Lower lobe of right lung (tissue), 2 donors: Measurements from ENCODE around the gene VPS37D. TPM values are rescaled to one million over a fixed set of nuclear protein-coding genes. Genes with fewer than 3 reads are reported as not detected.

ENCODE experiments used
- ATAC-seq, 2 donors: fragments of 200-7000 bp; cut with Tn5 transposase; one replicate each; pipeline ENCODE4 v1.9.1; 2020 to 2022; ENCODE audit warnings: mild to moderate bottlenecking in 2 of 2, moderate library complexity in 2 of 2
- DNase-seq: peaks from one replicate; pipeline ENCODE4 v3.0.0-alpha.2; 2020
- H3K27ac ChIP-seq: fragments of 200-600 bp; one replicate; pipeline ENCODE4 v1.8.0; 2022
- H3K27me3 ChIP-seq: fragments of 200-600 bp; one replicate; pipeline ENCODE4 v1.8.0; 2022; ENCODE audit warnings: low read depth
- H3K36me3 ChIP-seq: fragments of 200-600 bp; one replicate; pipeline ENCODE4 v1.8.0; 2022; ENCODE audit warnings: mild to moderate bottlenecking
- H3K4me1 ChIP-seq: fragments of 200-600 bp; one replicate; pipeline ENCODE4 v1.8.0; 2022
- H3K4me3 ChIP-seq: fragments of 200-600 bp; one replicate; pipeline ENCODE4 v1.8.0; 2022; ENCODE audit warnings: mild to moderate bottlenecking
- H3K9me3 ChIP-seq: fragments of 200-600 bp; one replicate; pipeline ENCODE4 v1.8.0; 2022
- CTCF ChIP-seq: fragments of 200-600 bp; IDR thresholded peaks from one replicate; pipeline ENCODE4 v1.8.0; 2022; ENCODE audit warnings: antibody characterized with exemption, mild to moderate bottlenecking
- intact Hi-C: fragments of 100-400 bp; cut with DNase I; formaldehyde crosslinking; loops from one replicate; pipeline ENCODE4 v1.11.0; 2022
- total RNA-seq: library from RNA; stranded (reverse); fragmentation: NEBNext Ultra II Directional; extraction: Animal tissue kit (Norgen Biotek cat#: 25700); gene quantifications from one replicate; pipeline ENCODE4 v1.2.1, GENCODE V29; 2021
- donor health status: DM: no; HTN: yes; CAD: no; lungs with severe emphysema.

Gene VPS37D
- total RNA-seq, 1 donor from 2014 or later: 1.3 TPM

GRCh38 chr7:73715648-73716317 is 48.2 kb downstream of the VPS37D start:
- H3K4me3 ChIP-seq: no peak overlapping the region
- ATAC-seq: no peak

GRCh38 chr7:73716318-73716890 is 48.8 kb downstream of the VPS37D start:
- DNase-seq: no peak
- intact Hi-C loops: no loop called here

More at GRCh38 chr7:73715648-73716317, 48.2 kb downstream of the VPS37D start:
- no peaks in the 10 kb centered on the region for H3K27me3 ChIP-seq
- no peak for TF ChIP-seq CTCF
- no peaks in the 10 kb centered on the region for H3K36me3 ChIP-seq
- no peaks in the 10 kb centered on the region for H3K9me3 ChIP-seq
- no peak overlapping the region for H3K27ac ChIP-seq
- intact Hi-C loops: no loop called here
- H3K4me1 ChIP-seq: peaks cover 23% of the 10 kb centered on the region
- DNase-seq: no peak

GRCh38 chr7:73717025-73717807 is 49.6 kb downstream of the VPS37D start:
- no peak for TF ChIP-seq CTCF
- Histone ChIP-seq H3K4me1 (peaks cover 23% of the 10 kb centered on the region), H3K4me3 (no peak overlapping the region), H3K27me3 (no peaks in the 10 kb centered on the region), H3K9me3 (no peaks in the 10 kb centered on the region), H3K27ac (no peak overlapping the region), H3K36me3 (no peaks in the 10 kb centered on the region)
- ATAC-seq (no peak), DNase-seq (no peak)
- intact Hi-C loops: no loop called here

More at GRCh38 chr7:73716318-73716890, 48.8 kb downstream of the VPS37D start:
- no peaks in the 10 kb centered on the region for H3K36me3 ChIP-seq
- no peaks in the 10 kb centered on the region for H3K27me3 ChIP-seq
- no peak overlapping the region for H3K27ac ChIP-seq
- no peak overlapping the region for H3K4me3 ChIP-seq
- no peaks in the 10 kb centered on the region for H3K9me3 ChIP-seq
- peaks cover 23% of the 10 kb centered on the region for H3K4me1 ChIP-seq
- no peak for TF ChIP-seq CTCF
- ATAC-seq: no peak

GRCh38 chr7:73717991-73718405 is 50.4 kb downstream of the VPS37D start:
- ATAC-seq (peak in 1 of 2 donors; percentile 12), DNase-seq (no peak)
- no peaks in the 10 kb centered on the region for H3K36me3 ChIP-seq
- intact Hi-C loops: no loop called here
- TF ChIP-seq CTCF: no peak
- H3K4me3 ChIP-seq: peak overlapping the region; percentile 86
- peaks cover 23% of the 10 kb centered on the region for H3K4me1 ChIP-seq
- no peaks in the 10 kb centered on the region for H3K27me3 ChIP-seq
- H3K9me3 ChIP-seq: no peaks in the 10 kb centered on the region
- H3K27ac ChIP-seq: no peak overlapping the region

- Histone ChIP-seq H3K27ac (no peak overlapping the region), H3K36me3 (no peaks in the 10 kb centered on the region), H3K27me3 (no peaks in the 10 kb centered on the region), H3K4me1 (peaks cover 23% of the 10 kb centered on the region), H3K9me3 (no peaks in the 10 kb centered on the region), H3K4me3 (peak overlapping the region; percentile 86)
- intact Hi-C loops: no loop called here
- no peak for TF ChIP-seq CTCF
- ATAC-seq: no peak
- no peak for DNase-seq
Measured at GRCh38 chr7:73718438-73718881, 50.8 kb downstream of the VPS37D start.
